Activated CD4-positive, alpha-beta T cell treated with anti-CD3 and anti-CD28 coated beads for 36 hours (primary cell): ENCODE results near the gene MOB3B. TPM values are rescaled to one million over a fixed set of nuclear protein-coding genes. Genes with fewer than 3 reads are reported as not detected.

Source experiments
- ATAC-seq: fragments of 200-7000 bp; cut with Tn5 transposase; one replicate; pipeline ENCODE4 v1.10.0; 2021; ENCODE audit warnings: mild to moderate bottlenecking, moderate library complexity
- CTCF ChIA-PET: fragments of 350-600 bp; sonication (Branson Sonifier 250); formaldehyde crosslinking; loops from one replicate; lab custom pipeline; 2021; ENCODE audit warnings: antibody characterized with exemption; lab: Charles Lee
- POLR2A ChIA-PET: fragments of 350-600 bp; sonication (Branson Sonifier 250); formaldehyde crosslinking; loops from one replicate; lab custom pipeline; 2021; ENCODE audit warnings: antibody characterized with exemption, inconsistent platforms; lab: Charles Lee
- DNase-seq: peaks from one replicate; pipeline ENCODE4 v3.0.0-alpha.2; 2020
- H3K27ac Mint-ChIP-seq: one replicate; pipeline ENCODE4 v1.8.0; 2021; ENCODE audit warnings: mixed read lengths
- H3K27me3 Mint-ChIP-seq: one replicate; pipeline ENCODE4 v1.8.0; 2021; ENCODE audit warnings: mixed read lengths
- H3K36me3 Mint-ChIP-seq: one replicate; pipeline ENCODE4 v1.8.0; 2021; ENCODE audit warnings: low read depth, mixed read lengths
- H3K4me1 Mint-ChIP-seq: one replicate; pipeline ENCODE4 v1.8.0; 2021; ENCODE audit warnings: mixed read lengths
- H3K4me3 Mint-ChIP-seq: one replicate; pipeline ENCODE4 v1.8.0; 2021; ENCODE audit warnings: mild to moderate bottlenecking, moderate library complexity, mixed read lengths
- H3K9me3 Mint-ChIP-seq: one replicate; pipeline ENCODE4 v1.8.0; 2021; ENCODE audit warnings: low read depth, mixed read lengths
- intact Hi-C, 2 experiments: fragments of 100-400 bp; cut with DNase I in 1 of 2; cut with micrococcal nuclease in 1 of 2; formaldehyde crosslinking; loops; one replicate each; pipeline versions ENCODE4 v1.14.2 to v1.15.1; 2022 to 2024; cut with DNase I, micrococcal nuclease
- total RNA-seq, 2 experiments: library from RNA; stranded (reverse); gene quantifications; one replicate each; pipeline ENCODE4 v1.2.3, GENCODE V29; 2021

The MOB3B gene
- under 1 TPM; 0.80 to 0.88 TPM for total RNA-seq

DNA sequence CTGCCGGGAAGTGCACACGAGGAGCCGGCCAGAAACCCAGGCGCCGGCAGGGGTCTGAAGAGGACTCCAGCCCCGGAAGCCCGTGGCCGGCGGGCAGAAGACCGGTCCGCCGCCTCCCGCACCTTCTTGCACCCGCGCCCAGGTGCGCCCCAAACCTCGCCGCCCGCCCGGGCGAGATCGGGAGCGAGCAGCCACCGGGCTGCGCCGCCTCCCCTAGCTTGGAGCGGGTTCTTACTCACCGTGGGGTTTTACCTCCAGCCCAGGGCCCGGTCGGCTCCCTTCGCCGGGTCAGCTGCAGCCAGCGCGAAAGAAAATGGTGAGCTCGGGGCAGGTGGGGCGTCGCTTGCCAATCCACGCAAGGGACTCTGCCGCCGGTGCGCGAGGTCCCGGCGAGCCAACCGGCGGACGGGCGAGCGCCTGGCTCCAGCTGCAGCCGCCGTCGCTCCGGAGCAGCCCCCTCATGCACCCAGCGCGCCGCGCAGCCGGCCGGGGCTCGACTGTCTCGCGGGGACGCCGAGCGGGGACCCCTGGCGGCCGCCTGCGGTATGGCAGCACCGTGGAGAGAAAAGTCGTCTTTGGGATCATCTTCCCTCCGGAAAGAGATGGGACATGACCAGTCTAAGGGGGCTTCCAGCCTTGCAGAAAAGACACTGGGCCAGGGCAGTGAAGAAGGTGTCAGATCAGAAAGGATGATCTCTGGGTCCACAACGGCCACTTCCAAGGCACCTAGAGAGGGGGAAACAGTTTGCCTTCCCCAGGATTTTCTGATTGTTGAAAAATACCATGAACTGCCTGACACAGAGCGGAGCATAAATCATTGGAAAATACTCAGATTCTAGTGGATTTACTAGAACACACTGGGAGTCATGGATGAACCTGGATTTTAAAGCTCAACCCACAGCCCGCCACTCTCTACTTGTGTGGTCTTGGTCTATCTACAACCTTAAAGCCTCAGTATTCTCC, at the start of gene MOB3B:
Gene MOB3B (minus strand): TSS at position 499 of the 963 bp plus-strand sequence. CDS start 74,264 bp downstream, outside the sequence.
- H3K4me3 Mint-ChIP-seq: peak within 1 kb of the TSS; percentile 82
- no peaks in the 10 kb centered on the region for H3K9me3 Mint-ChIP-seq
- peaks cover 9% of the 10 kb centered on the region for H3K4me1 Mint-ChIP-seq
- H3K27me3 Mint-ChIP-seq: peaks cover 15% of the 10 kb centered on the region
- ATAC-seq (peak; percentile 81), DNase-seq (peak; percentile 88)
- ChIA-PET CTCF (interaction anchor here (0.6 to 3.0 kb wide), 17 partner anchors 10 to 201 kb away, joined by 3 to 35 read pairs (median 5); partner anchors contain the start of gene C9orf72), POLR2A (no interaction called here)
- H3K27ac Mint-ChIP-seq: peak within 1 kb of the TSS; percentile 72
- H3K36me3 Mint-ChIP-seq: no peaks in the 10 kb centered on the region
- intact Hi-C loops: loop anchor here (1.0 to 10.0 kb wide), 9 partner anchors 31 to 495 kb away; partner anchors contain the start of gene C9orf72 (in 2 of the 2)

DNA sequence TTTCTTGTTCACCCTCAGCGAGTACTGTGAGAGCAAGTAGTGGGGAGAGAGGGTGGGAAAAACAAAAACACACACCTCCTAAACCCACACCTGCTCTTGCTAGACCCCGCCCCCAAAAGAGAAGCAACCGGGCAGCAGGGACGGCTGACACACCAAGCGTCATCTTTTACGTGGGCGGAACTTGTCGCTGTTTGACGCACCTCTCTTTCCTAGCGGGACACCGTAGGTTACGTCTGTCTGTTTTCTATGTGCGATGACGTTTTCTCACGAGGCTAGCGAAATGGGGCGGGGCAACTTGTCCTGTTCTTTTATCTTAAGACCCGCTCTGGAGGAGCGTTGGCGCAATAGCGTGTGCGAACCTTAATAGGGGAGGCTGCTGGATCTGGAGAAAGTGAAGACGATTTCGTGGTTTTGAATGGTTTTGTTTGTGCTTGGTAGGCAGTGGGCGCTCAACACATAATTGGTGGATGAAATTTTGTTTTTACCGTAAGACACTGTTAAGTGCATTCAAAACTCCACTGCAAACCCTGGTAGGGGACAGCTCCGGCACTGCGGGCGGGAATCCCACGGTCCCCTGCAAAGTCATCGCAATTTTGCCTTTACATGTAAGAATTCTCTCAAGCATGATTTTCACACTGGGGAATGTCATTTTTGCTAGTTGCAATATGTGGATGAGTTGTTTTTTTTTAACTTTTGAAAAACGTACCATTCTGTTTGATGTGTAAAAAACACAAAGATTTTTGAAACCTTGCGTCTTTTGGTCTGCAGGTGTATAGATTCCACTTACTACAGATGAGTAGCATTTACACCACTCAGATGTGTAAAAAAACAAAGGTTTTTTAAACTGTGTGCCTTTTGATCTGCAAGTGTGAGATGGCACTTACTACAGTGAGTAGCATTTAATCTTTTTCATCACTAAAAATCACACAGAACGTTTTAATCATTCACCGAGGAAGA, 44.3 kb upstream of the MOB3B start:
- H3K9me3 Mint-ChIP-seq: peaks cover 8% of the 10 kb centered on the region
- POLR2A ChIA-PET: interaction anchor here (2.0 kb wide), 1 partner anchor 207 kb away, joined by 6 read pairs; no protein-coding TSS in a partner anchor
- H3K27ac Mint-ChIP-seq: peak overlapping the region; percentile 100
- H3K4me1 Mint-ChIP-seq: peaks cover 32% of the 10 kb centered on the region
- peaks cover 4% of the 10 kb centered on the region for H3K36me3 Mint-ChIP-seq
- DNase-seq (peak; percentile 98), ATAC-seq (peak; percentile 72)
- intact Hi-C loops: loop anchor here (1.0 to 5.0 kb wide), 9 partner anchors 45 to 682 kb away; partner anchors contain the start of genes IFT74 (in 2 of the 2), MOB3B (in 2 of the 2), CAAP1 (in 1 of the 2) and PLAA (in 1 of the 2)
- no peaks in the 10 kb centered on the region for H3K27me3 Mint-ChIP-seq
- CTCF ChIA-PET: interaction anchor here (0.6 to 1.1 kb wide), 5 partner anchors 36 to 195 kb away, joined by 3 to 5 read pairs (median 3); no protein-coding TSS in a partner anchor
- peak overlapping the region; percentile 88 for H3K4me3 Mint-ChIP-seq

- intact Hi-C loops: loop anchor here (1.0 to 5.0 kb wide), 9 partner anchors 44 to 681 kb away; partner anchors contain the start of genes IFT74 (in 2 of the 2), MOB3B (in 2 of the 2), CAAP1 (in 1 of the 2) and PLAA (in 1 of the 2)
- no peaks in the 10 kb centered on the region for H3K27me3 Mint-ChIP-seq
- peak; percentile 92 for DNase-seq
- peak; percentile 53 for ATAC-seq
- H3K4me1 Mint-ChIP-seq: peaks cover 32% of the 10 kb centered on the region
- peak within 1 kb of the TSS; percentile 100 for H3K27ac Mint-ChIP-seq
- peaks cover 2% of the 10 kb centered on the region for H3K9me3 Mint-ChIP-seq
- CTCF ChIA-PET: interaction anchor here (0.7 to 1.1 kb wide), 2 partner anchors 43 to 87 kb away, joined by 3 to 5 read pairs; no protein-coding TSS in a partner anchor
- H3K36me3 Mint-ChIP-seq: peaks cover 4% of the 10 kb centered on the region
- peak within 1 kb of the TSS; percentile 88 for H3K4me3 Mint-ChIP-seq
- POLR2A ChIA-PET: interaction anchor here (0.6 to 2.0 kb wide), 3 partner anchors 13 to 1201 kb away, joined by 4 to 13 read pairs (median 6); no protein-coding TSS in a partner anchor
Measured at GRCh38 chr9:27572918-27573633, 43.5 kb upstream of the MOB3B start, which contains the start of gene C9orf72. C9orf72 (minus strand) TSS chr9:27573481; CDS start chr9:27567120, 6,361 bp downstream.

GRCh38 chr9:27572566-27572917, 42.9 kb upstream of the MOB3B start:
- Mint-ChIP-seq H3K4me1 (peaks cover 33% of the 10 kb centered on the region), H3K36me3 (peaks cover 5% of the 10 kb centered on the region)
- peak; percentile 72 for ATAC-seq

GRCh38 chr9:27572061-27572460, 42.4 kb upstream of the MOB3B start:
- H3K27me3 Mint-ChIP-seq: no peaks in the 10 kb centered on the region
- H3K9me3 Mint-ChIP-seq: no peaks in the 10 kb centered on the region
- H3K4me1 Mint-ChIP-seq: peaks cover 36% of the 10 kb centered on the region
- H3K27ac Mint-ChIP-seq: peak overlapping the region; percentile 100
- ChIA-PET POLR2A (interaction anchor here (0.6 to 2.0 kb wide), 2 partner anchors 12 to 205 kb away, joined by 4 to 6 read pairs; no protein-coding TSS in a partner anchor), CTCF (no interaction called here)
- DNase-seq (no peak), ATAC-seq (no peak)
- peaks cover 8% of the 10 kb centered on the region for H3K36me3 Mint-ChIP-seq
- intact Hi-C loops: loop anchor here (2.0 to 5.0 kb wide), 4 partner anchors 43 to 615 kb away; partner anchors contain the start of genes IFT74 (in 1 of the 2) and MOB3B (in 1 of the 2)
- H3K4me3 Mint-ChIP-seq: peak overlapping the region; percentile 88

More at GRCh38 chr9:27572566-27572917, 42.9 kb upstream of the MOB3B start:
- Mint-ChIP-seq H3K4me3 (peak overlapping the region; percentile 88), H3K27me3 (no peaks in the 10 kb centered on the region), H3K9me3 (no peaks in the 10 kb centered on the region), H3K27ac (peak overlapping the region; percentile 100)
- POLR2A ChIA-PET: interaction anchor here (0.6 to 2.0 kb wide), 3 partner anchors 13 to 1202 kb away, joined by 4 to 13 read pairs (median 6); no protein-coding TSS in a partner anchor
- CTCF ChIA-PET: no interaction called here
- intact Hi-C loops: loop anchor here (2.0 to 5.0 kb wide), 4 partner anchors 44 to 615 kb away; partner anchors contain the start of genes IFT74 (in 1 of the 2) and MOB3B (in 1 of the 2)
- peak; percentile 81 for DNase-seq

- no peak overlapping the region for H3K4me3 Mint-ChIP-seq
- CTCF ChIA-PET: interaction anchor here (0.6 to 0.7 kb wide), 2 partner anchors 44 to 337 kb away, joined by 3 read pairs; no protein-coding TSS in a partner anchor
- no peak for DNase-seq
- no peaks in the 10 kb centered on the region for H3K9me3 Mint-ChIP-seq
- no peak overlapping the region for H3K27ac Mint-ChIP-seq
- peaks cover 42% of the 10 kb centered on the region for H3K4me1 Mint-ChIP-seq
- peaks cover 16% of the 10 kb centered on the region for H3K36me3 Mint-ChIP-seq
- H3K27me3 Mint-ChIP-seq: no peaks in the 10 kb centered on the region
- POLR2A ChIA-PET: interaction anchor here (1.0 to 1.4 kb wide), 2 partner anchors 11 kb away, joined by 4 to 6 read pairs; no protein-coding TSS in a partner anchor
- intact Hi-C loops: loop anchor here in 1 of 2 experiments (5.0 kb wide), 1 partner anchor 614 kb away; the partner anchor contains the start of gene IFT74
- ATAC-seq: no peak
Measured at GRCh38 chr9:27571011-27571410, 41.4 kb upstream of the MOB3B start.

DNA sequence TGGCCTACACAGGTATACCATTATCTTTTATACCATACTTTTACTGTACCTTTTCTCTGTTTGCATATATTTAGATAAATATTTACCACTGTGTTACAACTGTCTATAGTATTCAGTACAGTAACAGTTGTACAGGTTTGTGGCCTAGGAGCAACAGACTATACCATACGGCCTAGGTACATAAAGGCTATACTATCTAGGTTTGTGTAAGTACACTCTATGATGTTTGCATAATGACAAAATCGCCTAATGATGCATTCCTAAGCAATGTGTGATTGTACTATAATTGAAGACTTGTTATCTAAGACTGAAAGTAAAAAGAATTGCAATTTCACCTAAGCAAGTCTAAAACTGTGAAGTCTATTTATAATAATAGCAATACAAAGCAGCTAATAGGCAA, 39.8 kb upstream of the MOB3B start:
- H3K36me3 Mint-ChIP-seq: peaks cover 24% of the 10 kb centered on the region
- no peaks in the 10 kb centered on the region for H3K9me3 Mint-ChIP-seq
- no peak overlapping the region for H3K4me3 Mint-ChIP-seq
- no peaks in the 10 kb centered on the region for H3K27me3 Mint-ChIP-seq
- H3K4me1 Mint-ChIP-seq: peaks cover 50% of the 10 kb centered on the region
- ChIA-PET CTCF (interaction anchor here (0.6 to 1.0 kb wide), 2 partner anchors 14 to 15 kb away, joined by 3 read pairs; no protein-coding TSS in a partner anchor), POLR2A (no interaction called here)
- DNase-seq (no peak), ATAC-seq (no peak)
- H3K27ac Mint-ChIP-seq: no peak overlapping the region
- intact Hi-C loops: no loop called here

DNA sequence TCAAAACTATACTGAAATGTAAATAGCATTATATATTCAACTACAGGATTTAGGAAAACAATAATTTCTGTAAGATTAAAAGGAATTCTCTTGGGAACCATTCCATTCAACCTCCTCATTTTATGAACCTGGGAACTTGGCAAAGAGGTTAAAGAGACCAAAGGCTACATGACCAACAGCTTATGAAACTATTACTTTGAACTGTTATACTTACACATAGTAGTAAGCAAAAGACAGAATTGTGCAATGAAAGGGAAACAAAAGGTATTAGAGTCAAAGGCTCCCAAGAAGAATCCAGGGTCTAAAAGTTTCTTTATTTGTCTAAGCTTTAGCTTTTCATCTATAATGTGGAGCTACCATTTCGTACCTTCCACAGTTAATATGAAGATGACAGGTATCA, 36.5 kb upstream of the MOB3B start:
- Mint-ChIP-seq H3K4me3 (no peak overlapping the region), H3K27ac (no peak overlapping the region), H3K27me3 (no peaks in the 10 kb centered on the region), H3K4me1 (peaks cover 38% of the 10 kb centered on the region), H3K36me3 (peaks cover 32% of the 10 kb centered on the region), H3K9me3 (no peaks in the 10 kb centered on the region)
- intact Hi-C loops: no loop called here
- DNase-seq: no peak
- POLR2A ChIA-PET: no interaction called here
- ATAC-seq: no peak
- CTCF ChIA-PET: no interaction called here

DNA sequence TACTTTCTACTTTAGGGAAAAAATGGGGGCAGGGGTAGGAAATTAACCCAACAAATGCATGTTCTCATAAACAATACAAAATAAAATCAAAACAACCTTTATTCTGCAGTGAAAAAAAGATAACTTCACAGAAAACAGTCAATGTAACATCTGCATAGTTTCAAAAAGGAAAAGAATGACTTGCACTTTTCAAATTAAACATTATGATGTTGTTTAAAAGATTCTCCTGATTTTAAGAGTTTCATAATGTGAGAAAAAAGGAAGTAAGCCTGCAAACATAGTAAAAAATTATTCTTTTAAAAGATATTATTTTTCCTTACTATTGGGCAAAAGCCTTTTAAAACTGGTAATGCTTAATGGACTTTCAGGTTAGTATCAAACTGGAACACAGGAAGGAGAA, 36.1 kb upstream of the MOB3B start:
- ATAC-seq (no peak), DNase-seq (no peak)
- H3K9me3 Mint-ChIP-seq: no peaks in the 10 kb centered on the region
- CTCF ChIA-PET: interaction anchor here (0.6 to 1.2 kb wide), 2 partner anchors 13 to 36 kb away, joined by 3 read pairs; no protein-coding TSS in a partner anchor
- intact Hi-C loops: no loop called here
- H3K27me3 Mint-ChIP-seq: no peaks in the 10 kb centered on the region
- peaks cover 32% of the 10 kb centered on the region for H3K36me3 Mint-ChIP-seq
- peak overlapping the region; percentile 51 for H3K27ac Mint-ChIP-seq
- H3K4me1 Mint-ChIP-seq: peaks cover 34% of the 10 kb centered on the region
- POLR2A ChIA-PET: no interaction called here
- H3K4me3 Mint-ChIP-seq: no peak overlapping the region
